Mucosa of gallbladder (tissue), 1 donor: Measurements from ENCODE around the gene KBTBD6. TPM values are rescaled to one million over a fixed set of nuclear protein-coding genes. Genes with fewer than 3 reads are reported as not detected.
"Not testable (repeated sequence)": the region's sequence is repeated elsewhere in the genome, so short reads cannot be mapped to it uniquely, and the experiment has no call there.

Experiments used
- DNase-seq: peaks from one replicate; pipeline ENCODE4 v3.0.0-alpha.2; 2020; ENCODE audit warnings: low spot score
- total RNA-seq: library from RNA; stranded (reverse); gene quantifications from one replicate; pipeline ENCODE4 v1.2.1, GENCODE V29; 2021
- donor health status: DM: no; HTN: no; CAD: no.

Gene KBTBD6
- total RNA-seq, result 6.8 TPM

- DNase-seq, result peak; percentile 97
Measured at GRCh38 chr13:41132512-41133152, at the start of gene KBTBD6. KBTBD6 (minus strand) TSS chr13:41132802; CDS start chr13:41132511, 291 bp downstream.

GRCh38 chr13:41182231-41182630 lies 49.6 kb upstream of the KBTBD6 start:
- DNase-seq, result no peak

- DNase-seq, result no peak
Measured at GRCh38 chr13:41179593-41180250, 47.1 kb upstream of the KBTBD6 start.

- DNase-seq, result no peak
Measured at GRCh38 chr13:41178040-41178439, 45.4 kb upstream of the KBTBD6 start.

- DNase-seq, result no peak
Measured at GRCh38 chr13:41177616-41178015, 45.0 kb upstream of the KBTBD6 start.

GRCh38 chr13:41175576-41175975 lies 43.0 kb upstream of the KBTBD6 start:
- not testable (repeated sequence) for DNase-seq

GRCh38 chr13:41162151-41162550 lies 29.5 kb upstream of the KBTBD6 start:
- DNase-seq, result no peak

- no peak for DNase-seq
Measured at GRCh38 chr13:41159174-41159573, 26.6 kb upstream of the KBTBD6 start.

- no peak for DNase-seq
Measured at GRCh38 chr13:41157048-41157717, 24.6 kb upstream of the KBTBD6 start.

- DNase-seq, result no peak
Measured at GRCh38 chr13:41156620-41157019, 24.0 kb upstream of the KBTBD6 start.

GRCh38 chr13:41154042-41154441 lies 21.4 kb upstream of the KBTBD6 start:
- no peak for DNase-seq

GRCh38 chr13:41152005-41152404 lies 19.4 kb upstream of the KBTBD6 start:
- no peak for DNase-seq

- no peak for DNase-seq
Measured at GRCh38 chr13:41150058-41150457, 17.5 kb upstream of the KBTBD6 start.

GRCh38 chr13:41148419-41149283 lies 16.0 kb upstream of the KBTBD6 start:
- no peak for DNase-seq

- DNase-seq, result no peak
Measured at GRCh38 chr13:41145136-41145908, 12.7 kb upstream of the KBTBD6 start.

GRCh38 chr13:41144576-41144975 lies 12.0 kb upstream of the KBTBD6 start:
- no peak for DNase-seq

GRCh38 chr13:41139296-41139966 lies 6.8 kb upstream of the KBTBD6 start:
- DNase-seq, result no peak

- DNase-seq, result no peak
Measured at GRCh38 chr13:41137951-41138350, 5.3 kb upstream of the KBTBD6 start.

GRCh38 chr13:41137241-41137640 lies 4.6 kb upstream of the KBTBD6 start:
- DNase-seq, result no peak

GRCh38 chr13:41136396-41137031 lies 3.9 kb upstream of the KBTBD6 start:
- DNase-seq, result no peak
